Measurements from ENCODE around the gene UBALD1. TPM values are rescaled to one million over a fixed set of nuclear protein-coding genes. Genes with fewer than 3 reads are reported as not detected.
A peak's percentile ranks its signal among the peaks of the same experiment; 100 is the strongest.

The UBALD1 gene
- total RNA-seq, 1 donor from 2014 or later: 3.7 TPM

DNA sequence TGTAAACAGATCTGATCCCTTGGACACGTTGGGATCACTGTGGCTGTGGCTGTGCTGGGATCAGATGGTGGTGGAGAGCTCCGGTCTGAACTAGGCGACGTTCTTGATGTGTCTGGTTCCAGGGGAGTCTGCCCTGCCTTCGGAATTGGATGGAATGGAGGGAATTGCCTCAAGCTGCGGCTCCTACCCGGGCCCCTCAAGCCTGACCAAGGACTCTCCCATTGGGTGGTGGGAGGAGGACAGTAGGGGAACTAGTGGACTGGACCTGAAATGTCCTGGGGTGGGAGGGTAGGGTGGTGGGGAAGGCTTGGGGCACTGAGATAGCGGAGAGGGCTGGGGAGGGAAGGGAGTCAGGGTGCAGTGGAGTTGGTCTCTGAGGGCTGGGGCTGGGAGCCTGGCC, 3.2 kb upstream of the UBALD1 start:
- no peak for DNase-seq (ENCODE audit: low read depth)
- TF ChIP-seq, protein P1, sequence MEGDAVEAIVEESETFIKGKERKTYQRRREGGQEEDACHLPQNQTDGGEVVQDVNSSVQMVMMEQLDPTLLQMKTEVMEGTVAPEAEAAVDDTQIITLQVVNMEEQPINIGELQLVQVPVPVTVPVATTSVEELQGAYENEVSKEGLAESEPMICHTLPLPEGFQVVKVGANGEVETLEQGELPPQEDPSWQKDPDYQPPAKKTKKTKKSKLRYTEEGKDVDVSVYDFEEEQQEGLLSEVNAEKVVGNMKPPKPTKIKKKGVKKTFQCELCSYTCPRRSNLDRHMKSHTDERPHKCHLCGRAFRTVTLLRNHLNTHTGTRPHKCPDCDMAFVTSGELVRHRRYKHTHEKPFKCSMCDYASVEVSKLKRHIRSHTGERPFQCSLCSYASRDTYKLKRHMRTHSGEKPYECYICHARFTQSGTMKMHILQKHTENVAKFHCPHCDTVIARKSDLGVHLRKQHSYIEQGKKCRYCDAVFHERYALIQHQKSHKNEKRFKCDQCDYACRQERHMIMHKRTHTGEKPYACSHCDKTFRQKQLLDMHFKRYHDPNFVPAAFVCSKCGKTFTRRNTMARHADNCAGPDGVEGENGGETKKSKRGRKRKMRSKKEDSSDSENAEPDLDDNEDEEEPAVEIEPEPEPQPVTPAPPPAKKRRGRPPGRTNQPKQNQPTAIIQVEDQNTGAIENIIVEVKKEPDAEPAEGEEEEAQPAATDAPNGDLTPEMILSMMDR (IDR thresholded peaks at IDR 0.05; ENCODE audit: insufficient read depth, low read length, severe bottlenecking): no peak
- Histone ChIP-seq H3K4me3 (ENCODE audit: low read depth, low read length) (no peak overlapping the region), H3K27me3 (ENCODE audit: control insufficient read depth, insufficient read depth, low read length) (no peaks in the 10 kb centered on the region), H3K36me3 (ENCODE audit: control insufficient read depth, insufficient read depth, low read length) (no peaks in the 10 kb centered on the region)
- FAIRE-seq: no peak

DNA sequence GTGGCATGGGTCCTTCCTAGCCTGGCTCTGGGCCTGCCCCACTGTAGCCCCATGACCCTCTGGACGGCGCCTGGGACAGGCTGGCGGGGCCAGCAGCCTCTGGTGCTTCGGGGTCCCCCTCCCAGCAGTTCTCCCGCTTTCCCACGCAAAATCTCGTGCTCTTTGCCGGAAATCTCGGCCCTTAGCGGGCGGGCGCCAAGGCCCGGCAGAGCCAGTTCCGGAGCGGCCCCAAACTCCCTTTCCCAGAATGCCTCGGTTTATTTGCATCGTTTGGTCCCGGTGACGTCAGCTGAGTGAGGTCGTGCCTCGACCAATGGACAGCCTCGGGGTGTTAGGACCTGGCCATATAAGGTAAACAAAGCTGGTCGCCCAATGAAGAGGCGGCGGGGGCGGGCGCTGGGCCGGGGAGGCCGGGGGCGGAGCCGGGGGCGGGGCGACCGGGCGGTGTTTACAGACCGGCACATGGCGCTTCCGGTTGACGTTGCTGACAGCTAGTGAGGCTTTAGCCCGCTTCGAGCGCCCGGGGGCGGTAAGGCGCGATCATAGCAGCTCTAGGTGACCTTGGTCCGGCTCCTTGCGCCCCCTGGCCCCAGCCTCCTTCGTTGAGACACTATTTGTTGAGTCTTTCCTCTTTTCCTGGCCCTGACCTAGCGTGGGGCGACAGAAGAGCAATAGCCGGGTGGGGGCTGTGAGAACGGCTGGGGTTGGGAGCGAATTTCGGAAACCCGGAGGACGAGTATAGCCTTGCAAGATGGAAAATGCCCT, 1.5 kb upstream of the UBALD1 start:
- Histone ChIP-seq H3K27me3 (ENCODE audit: control insufficient read depth, insufficient read depth, low read length) (no peaks in the 10 kb centered on the region), H3K36me3 (ENCODE audit: control insufficient read depth, insufficient read depth, low read length) (no peaks in the 10 kb centered on the region), H3K4me3 (ENCODE audit: low read depth, low read length) (peak overlapping the region; percentile 56)
- no peak for FAIRE-seq
- TF ChIP-seq, protein P1 (IDR thresholded peaks at IDR 0.05; ENCODE audit: insufficient read depth, low read length, severe bottlenecking): peak; percentile 32
- peak; percentile 99 for DNase-seq (ENCODE audit: low read depth)

DNA sequence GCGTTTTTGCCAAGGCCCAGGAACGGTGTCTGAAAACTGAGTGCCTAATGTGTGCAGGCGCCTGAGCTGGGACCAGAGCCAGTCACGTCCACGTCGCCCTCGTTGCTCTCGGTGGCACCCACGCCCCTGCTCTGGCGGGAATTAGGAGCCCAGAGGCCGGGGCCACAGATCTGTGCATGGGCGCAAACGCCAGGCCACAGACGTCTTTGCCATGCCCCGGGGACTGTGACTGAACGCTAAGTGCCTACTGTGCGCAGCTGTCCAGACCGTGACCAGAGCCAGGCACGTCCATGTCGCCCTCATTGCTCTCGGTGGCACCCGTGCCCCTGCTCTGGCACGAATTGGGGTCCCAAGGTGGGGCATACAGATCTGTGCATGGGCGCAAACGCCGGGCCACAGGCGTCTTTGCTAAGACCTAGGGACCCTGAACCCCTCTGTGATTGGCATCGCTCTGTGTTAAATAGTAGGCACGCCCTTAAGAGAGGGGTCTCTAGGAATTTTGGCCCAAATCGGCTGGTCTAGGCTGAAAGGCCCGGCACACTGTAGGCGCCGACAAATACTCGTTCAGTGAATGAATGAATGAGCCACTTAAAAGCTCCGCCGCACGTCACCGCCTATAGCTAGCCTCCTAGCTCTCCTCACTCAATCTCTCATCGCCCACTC, 827 bp upstream of the UBALD1 start:
- FAIRE-seq: no peak
- TF ChIP-seq, protein P1 (IDR thresholded peaks at IDR 0.05; ENCODE audit: insufficient read depth, low read length, severe bottlenecking): no peak

DNA sequence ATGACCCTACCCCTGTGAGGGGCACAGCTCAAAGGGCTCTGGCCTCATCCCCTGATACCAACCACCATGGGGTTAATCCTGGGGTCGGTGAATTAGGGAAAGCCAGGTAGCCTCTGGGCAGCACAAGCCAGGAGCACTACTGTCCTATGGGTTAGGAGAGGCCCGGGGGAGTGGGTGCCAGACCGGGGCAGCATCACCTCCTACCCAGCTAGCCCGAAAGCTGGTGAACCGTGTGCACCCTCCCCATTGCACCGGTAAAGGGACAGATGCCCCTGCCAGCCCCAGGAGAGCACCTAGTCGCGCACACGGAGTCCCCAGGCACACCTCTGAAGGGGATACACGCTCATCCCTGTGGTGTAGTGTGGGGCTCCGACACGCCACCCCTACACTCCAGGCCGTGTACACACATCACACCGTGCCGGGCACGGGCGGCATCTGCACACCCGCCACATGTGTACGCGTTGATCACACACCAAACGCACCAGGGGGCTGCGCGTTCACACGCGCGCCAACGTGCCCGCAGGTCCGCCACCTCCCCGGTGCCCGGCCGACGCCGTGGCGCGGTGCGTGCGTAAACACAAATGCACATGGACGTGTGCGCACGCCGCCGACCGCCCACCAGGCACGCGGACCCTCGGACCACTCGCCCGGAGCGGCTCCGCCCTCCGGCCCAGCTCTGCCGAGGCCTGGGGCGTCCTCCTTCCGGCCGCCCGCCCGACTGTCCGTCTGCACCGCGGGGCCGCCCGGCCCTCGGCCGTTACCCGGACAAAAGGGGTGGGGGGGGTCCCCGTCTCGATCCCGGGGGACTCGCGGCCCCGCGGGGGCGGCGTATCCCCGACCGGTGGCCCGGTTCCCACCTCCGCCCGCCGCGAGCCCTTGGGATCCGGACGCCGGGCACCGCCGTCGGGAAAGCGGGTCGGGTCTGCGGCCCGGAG, 785 bp downstream of the UBALD1 start:
- FAIRE-seq (no peak), DNase-seq (ENCODE audit: low read depth) (no peak)
- TF ChIP-seq, protein P1 (IDR thresholded peaks at IDR 0.05; ENCODE audit: insufficient read depth, low read length, severe bottlenecking): no peak
- Histone ChIP-seq H3K27me3 (ENCODE audit: control insufficient read depth, insufficient read depth, low read length) (no peaks in the 10 kb centered on the region), H3K4me3 (ENCODE audit: low read depth, low read length) (peak overlapping the region; percentile 86), H3K36me3 (ENCODE audit: control insufficient read depth, insufficient read depth, low read length) (peaks cover 4% of the 10 kb centered on the region)

More for the DNA sequence above, 827 bp upstream of the UBALD1 start:
- DNase-seq (ENCODE audit: low read depth): no peak
- Histone ChIP-seq H3K27me3 (ENCODE audit: control insufficient read depth, insufficient read depth, low read length) (no peaks in the 10 kb centered on the region), H3K4me3 (ENCODE audit: low read depth, low read length) (peak overlapping the region; percentile 39), H3K36me3 (ENCODE audit: control insufficient read depth, insufficient read depth, low read length) (no peaks in the 10 kb centered on the region)

DNA sequence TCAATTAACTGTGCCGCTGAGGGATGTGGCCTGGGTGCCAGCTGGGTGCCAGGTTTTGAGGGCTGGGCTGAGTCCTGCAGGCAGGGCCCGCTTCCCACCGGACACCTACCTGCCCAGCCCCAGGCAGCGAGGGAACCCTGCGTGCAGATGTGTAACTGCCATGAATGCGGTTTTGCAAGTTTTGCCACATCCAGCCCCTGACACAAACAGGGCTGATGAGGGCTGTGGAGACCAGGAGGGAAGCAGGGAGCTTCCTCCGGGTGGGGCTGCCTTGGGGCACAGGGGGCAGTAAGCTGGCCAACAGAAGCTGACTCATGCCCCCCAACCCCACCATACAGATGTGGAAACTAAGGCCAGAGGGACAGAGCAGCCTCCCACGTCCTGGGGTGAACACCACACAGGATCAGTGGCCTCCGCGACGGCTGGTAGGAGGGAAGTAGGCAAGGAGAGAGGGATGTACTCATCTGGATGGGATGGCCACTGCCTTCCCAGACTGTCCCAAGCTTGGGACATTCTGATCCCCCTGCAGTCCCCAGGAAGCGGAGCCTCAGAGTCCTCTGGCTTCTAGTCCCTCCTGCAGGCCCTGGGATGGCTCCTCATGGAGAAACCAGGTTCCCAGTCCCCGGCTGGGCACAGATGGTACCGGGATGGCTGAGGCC, 1.6 kb downstream of the UBALD1 start:
- peak; percentile 94 for FAIRE-seq
- Histone ChIP-seq H3K36me3 (ENCODE audit: control insufficient read depth, insufficient read depth, low read length) (peaks cover 9% of the 10 kb centered on the region), H3K27me3 (ENCODE audit: control insufficient read depth, insufficient read depth, low read length) (no peaks in the 10 kb centered on the region), H3K4me3 (ENCODE audit: low read depth, low read length) (peak overlapping the region; percentile 86)
- TF ChIP-seq, protein P1 (IDR thresholded peaks at IDR 0.05; ENCODE audit: insufficient read depth, low read length, severe bottlenecking): no peak
- DNase-seq (ENCODE audit: low read depth): peak; percentile 45
